Activated CD8-positive, alpha-beta memory T cell treated with anti-CD3 and anti-CD28 coated beads for 36 hours (primary cell): ENCODE data around the gene PDHX. TPM values are rescaled to one million over a fixed set of nuclear protein-coding genes. Genes with fewer than 3 reads are reported as not detected.

Experiments
- total RNA-seq, 2 experiments: library from RNA; stranded (reverse); gene quantifications; one replicate each; pipeline ENCODE4 v1.2.3, GENCODE V29; 2021

The PDHX gene
- total RNA-seq, 2 experiments from 2014 or later: 39.1 to 42.4 TPM

Other genes starting within 250 kb of the PDHX start
- gene APIP, start 239 bp upstream of the PDHX start, total RNA-seq: 10 to 100 TPM; 38.9 to 39.8 TPM
- 100 to 1,000 TPM; 449 to 455 TPM for gene CD44, start 222.6 kb downstream of the PDHX start, total RNA-seq